WTC11 (cell line): Measurements from ENCODE around the gene ZDHHC14. TPM values are rescaled to one million over a fixed set of nuclear protein-coding genes. Genes with fewer than 3 reads are reported as not detected.

ENCODE experiments used
- ATAC-seq: fragments of 200-7000 bp; cut with Tn5 transposase; 2 replicates; pipeline ENCODE4 v1.10.0; 2021; ENCODE audit warnings: mild to moderate bottlenecking, moderate library complexity
- CTCF ChIA-PET: fragments of 300-600 bp; sonication (Branson Sonifier 250); formaldehyde crosslinking; loops from one replicate; lab custom pipeline; 2021; ENCODE audit warnings: antibody characterized with exemption; lab: Charles Lee
- POLR2A ChIA-PET: fragments of 350-600 bp; sonication (Branson Sonifier 250); formaldehyde crosslinking; loops from one replicate; lab custom pipeline; 2021; ENCODE audit warnings: antibody characterized with exemption; lab: Charles Lee
- DNase-seq: peaks from one replicate; pipeline ENCODE4 v3.0.0; 2021; ENCODE audit warnings: low spot score
- H3K27ac Mint-ChIP-seq: 2 replicates; pipeline ENCODE4 v1.8.0; 2021; ENCODE audit warnings: mixed read lengths
- H3K27me3 Mint-ChIP-seq: 2 replicates; pipeline ENCODE4 v1.8.0; 2021; ENCODE audit warnings: low read depth, mild to moderate bottlenecking, moderate library complexity, mixed read lengths
- H3K36me3 Mint-ChIP-seq: 2 replicates; pipeline ENCODE4 v1.8.0; 2021; ENCODE audit warnings: mixed read lengths
- H3K4me1 Mint-ChIP-seq: 2 replicates; pipeline ENCODE4 v1.8.0; 2022; ENCODE audit warnings: mixed read lengths
- H3K4me3 Mint-ChIP-seq: 2 replicates; pipeline ENCODE4 v1.8.0; 2021; ENCODE audit warnings: mild to moderate bottlenecking, moderate library complexity, mixed read lengths
- H3K9me3 Mint-ChIP-seq: 2 replicates; pipeline ENCODE4 v1.8.0; 2021; ENCODE audit warnings: mixed read lengths
- ATF2 ChIP-seq: sonication (generic); formaldehyde crosslinking; IDR thresholded peaks from 2 replicates; pipeline ENCODE4 v1.8.1; 2022; ENCODE audit warnings: low read depth, missing genetic modification reagents, borderline replicate concordance
- EMX1 ChIP-seq: fragments of 250-450 bp; sonication (Bioruptor Pico); IDR thresholded peaks from 2 replicates; pipeline ENCODE4 v1.8.0; 2021; ENCODE audit warnings: mild to moderate bottlenecking
- ERG ChIP-seq: fragments of 250-450 bp; sonication (Bioruptor Pico); IDR thresholded peaks from 2 replicates; pipeline ENCODE4 v1.8.0; 2021; ENCODE audit warnings: mild to moderate bottlenecking
- ETV6 ChIP-seq: sonication (generic); formaldehyde crosslinking; IDR thresholded peaks from 2 replicates; pipeline ENCODE4 v1.8.1; 2022; ENCODE audit warnings: mild to moderate bottlenecking, missing genetic modification reagents
- FOXJ3 ChIP-seq: sonication (generic); formaldehyde crosslinking; IDR thresholded peaks from 2 replicates; pipeline ENCODE4 v1.9.0; 2021; ENCODE audit warnings: missing genetic modification reagents, mild to moderate bottlenecking, borderline replicate concordance
- GABPB1 ChIP-seq: sonication (generic); formaldehyde crosslinking; IDR thresholded peaks from 2 replicates; pipeline ENCODE4 v1.8.1; 2023; ENCODE audit warnings: mild to moderate bottlenecking, missing genetic modification reagents
- KAT7 ChIP-seq: sonication (generic); formaldehyde crosslinking; IDR thresholded peaks from 2 replicates; pipeline ENCODE4 v1.8.1; 2023; ENCODE audit warnings: missing genetic modification reagents, mild to moderate bottlenecking, borderline replicate concordance
- NFYB ChIP-seq: sonication (generic); formaldehyde crosslinking; conservative IDR thresholded peaks from 2 replicates; pipeline ENCODE4 v1.8.0; 2022; ENCODE audit warnings: low read depth, missing genetic modification reagents
- NR2C2 ChIP-seq: sonication (generic); formaldehyde crosslinking; IDR thresholded peaks from 2 replicates; pipeline ENCODE4 v1.8.0; 2022; ENCODE audit warnings: mild to moderate bottlenecking, missing genetic modification reagents
- SOX15 ChIP-seq: fragments of 250-450 bp; sonication (Bioruptor Pico); IDR thresholded peaks from 2 replicates; pipeline ENCODE4 v1.9.0; 2021; ENCODE audit warnings: mild to moderate bottlenecking
- TEAD1 ChIP-seq: sonication (generic); formaldehyde crosslinking; IDR thresholded peaks from 2 replicates; pipeline ENCODE4 v1.8.0; 2022; ENCODE audit warnings: mild to moderate bottlenecking, missing genetic modification reagents
- TP53 ChIP-seq: sonication (generic); formaldehyde crosslinking; IDR thresholded peaks from 2 replicates; pipeline ENCODE4 v1.8.1; 2023; ENCODE audit warnings: mild to moderate bottlenecking, missing genetic modification reagents
- ZNF121 ChIP-seq: sonication (generic); formaldehyde crosslinking; IDR thresholded peaks from 2 replicates; pipeline ENCODE4 v1.8.0; 2023; ENCODE audit warnings: missing genetic modification reagents
- ZNF232 ChIP-seq: sonication (generic); formaldehyde crosslinking; IDR thresholded peaks from 2 replicates; pipeline ENCODE4 v1.8.0; 2022; ENCODE audit warnings: mild to moderate bottlenecking, missing genetic modification reagents
- ZNF317 ChIP-seq: sonication (generic); formaldehyde crosslinking; IDR thresholded peaks from 2 replicates; pipeline ENCODE4 v1.8.1; 2023; ENCODE audit warnings: low read depth, mild to moderate bottlenecking, moderate library complexity, missing genetic modification reagents, borderline replicate concordance
- ZNF423 ChIP-seq: fragments of 250-450 bp; sonication (Bioruptor Pico); IDR thresholded peaks from 2 replicates; pipeline ENCODE4 v2.1.2; 2022; ENCODE audit warnings: mild to moderate bottlenecking, moderate library complexity
- ZNF425 ChIP-seq: fragments of 250-450 bp; sonication (Bioruptor Pico); conservative IDR thresholded peaks from 2 replicates; pipeline ENCODE4 v1.9.0; 2021; ENCODE audit warnings: mild to moderate bottlenecking
- total RNA-seq: library from RNA; stranded (reverse); gene quantifications from 3 replicates; pipeline ENCODE4 v1.2.3, GENCODE V29; 2021
- TF ChIP-seq, protein P1 (sequence below): sonication (generic); formaldehyde crosslinking; IDR thresholded peaks from 2 replicates; pipeline ENCODE4 v1.8.1; 2023; ENCODE audit warnings: mild to moderate bottlenecking, missing genetic modification reagents, moderate library complexity
- TF ChIP-seq, protein P2 (sequence below): sonication (generic); formaldehyde crosslinking; IDR thresholded peaks from 2 replicates; pipeline ENCODE4 v1.8.0; 2022; ENCODE audit warnings: mild to moderate bottlenecking, missing genetic modification reagents
- TF ChIP-seq, protein P3 (sequence below): sonication (generic); formaldehyde crosslinking; IDR thresholded peaks from 2 replicates; pipeline ENCODE4 v1.8.0; 2023; ENCODE audit warnings: missing genetic modification reagents, mild to moderate bottlenecking, borderline replicate concordance
- TF ChIP-seq, protein P4 (sequence below): sonication (generic); formaldehyde crosslinking; IDR thresholded peaks from 2 replicates; pipeline ENCODE4 v1.8.1; 2023; ENCODE audit warnings: mild to moderate bottlenecking, missing genetic modification reagents, borderline replicate concordance

The ZDHHC14 gene
- total RNA-seq, 1 experiment from 2014 or later = 6.6 TPM

GRCh38 chr6:157424491-157425020 is 43.6 kb downstream of the ZDHHC14 start:
- no peak overlapping the region for H3K4me3 Mint-ChIP-seq
- H3K27me3 Mint-ChIP-seq = no peaks in the 10 kb centered on the region; the same call in 1 of the 2 replicates
- peak overlapping the region; percentile 34 for H3K27ac Mint-ChIP-seq
- peaks cover 4% of the 10 kb centered on the region for H3K36me3 Mint-ChIP-seq
- DNase-seq (no peak), ATAC-seq (no peak)
- peaks cover 10% of the 10 kb centered on the region for H3K9me3 Mint-ChIP-seq
- no peak for TF ChIP-seq ZNF423 (CRISPR knock-in tag)
- no peak for TF ChIP-seq ATF2 (CRISPR knock-in tag)
- TF ChIP-seq, protein P1, sequence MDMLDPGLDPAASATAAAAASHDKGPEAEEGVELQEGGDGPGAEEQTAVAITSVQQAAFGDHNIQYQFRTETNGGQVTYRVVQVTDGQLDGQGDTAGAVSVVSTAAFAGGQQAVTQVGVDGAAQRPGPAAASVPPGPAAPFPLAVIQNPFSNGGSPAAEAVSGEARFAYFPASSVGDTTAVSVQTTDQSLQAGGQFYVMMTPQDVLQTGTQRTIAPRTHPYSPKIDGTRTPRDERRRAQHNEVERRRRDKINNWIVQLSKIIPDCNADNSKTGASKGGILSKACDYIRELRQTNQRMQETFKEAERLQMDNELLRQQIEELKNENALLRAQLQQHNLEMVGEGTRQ = no peak
- TF ChIP-seq, protein P2, sequence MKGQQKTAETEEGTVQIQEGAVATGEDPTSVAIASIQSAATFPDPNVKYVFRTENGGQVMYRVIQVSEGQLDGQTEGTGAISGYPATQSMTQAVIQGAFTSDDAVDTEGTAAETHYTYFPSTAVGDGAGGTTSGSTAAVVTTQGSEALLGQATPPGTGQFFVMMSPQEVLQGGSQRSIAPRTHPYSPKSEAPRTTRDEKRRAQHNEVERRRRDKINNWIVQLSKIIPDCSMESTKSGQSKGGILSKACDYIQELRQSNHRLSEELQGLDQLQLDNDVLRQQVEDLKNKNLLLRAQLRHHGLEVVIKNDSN (CRISPR knock-in tag) = no peak
- no peak for TF ChIP-seq ZNF232
- TF ChIP-seq, protein P3, sequence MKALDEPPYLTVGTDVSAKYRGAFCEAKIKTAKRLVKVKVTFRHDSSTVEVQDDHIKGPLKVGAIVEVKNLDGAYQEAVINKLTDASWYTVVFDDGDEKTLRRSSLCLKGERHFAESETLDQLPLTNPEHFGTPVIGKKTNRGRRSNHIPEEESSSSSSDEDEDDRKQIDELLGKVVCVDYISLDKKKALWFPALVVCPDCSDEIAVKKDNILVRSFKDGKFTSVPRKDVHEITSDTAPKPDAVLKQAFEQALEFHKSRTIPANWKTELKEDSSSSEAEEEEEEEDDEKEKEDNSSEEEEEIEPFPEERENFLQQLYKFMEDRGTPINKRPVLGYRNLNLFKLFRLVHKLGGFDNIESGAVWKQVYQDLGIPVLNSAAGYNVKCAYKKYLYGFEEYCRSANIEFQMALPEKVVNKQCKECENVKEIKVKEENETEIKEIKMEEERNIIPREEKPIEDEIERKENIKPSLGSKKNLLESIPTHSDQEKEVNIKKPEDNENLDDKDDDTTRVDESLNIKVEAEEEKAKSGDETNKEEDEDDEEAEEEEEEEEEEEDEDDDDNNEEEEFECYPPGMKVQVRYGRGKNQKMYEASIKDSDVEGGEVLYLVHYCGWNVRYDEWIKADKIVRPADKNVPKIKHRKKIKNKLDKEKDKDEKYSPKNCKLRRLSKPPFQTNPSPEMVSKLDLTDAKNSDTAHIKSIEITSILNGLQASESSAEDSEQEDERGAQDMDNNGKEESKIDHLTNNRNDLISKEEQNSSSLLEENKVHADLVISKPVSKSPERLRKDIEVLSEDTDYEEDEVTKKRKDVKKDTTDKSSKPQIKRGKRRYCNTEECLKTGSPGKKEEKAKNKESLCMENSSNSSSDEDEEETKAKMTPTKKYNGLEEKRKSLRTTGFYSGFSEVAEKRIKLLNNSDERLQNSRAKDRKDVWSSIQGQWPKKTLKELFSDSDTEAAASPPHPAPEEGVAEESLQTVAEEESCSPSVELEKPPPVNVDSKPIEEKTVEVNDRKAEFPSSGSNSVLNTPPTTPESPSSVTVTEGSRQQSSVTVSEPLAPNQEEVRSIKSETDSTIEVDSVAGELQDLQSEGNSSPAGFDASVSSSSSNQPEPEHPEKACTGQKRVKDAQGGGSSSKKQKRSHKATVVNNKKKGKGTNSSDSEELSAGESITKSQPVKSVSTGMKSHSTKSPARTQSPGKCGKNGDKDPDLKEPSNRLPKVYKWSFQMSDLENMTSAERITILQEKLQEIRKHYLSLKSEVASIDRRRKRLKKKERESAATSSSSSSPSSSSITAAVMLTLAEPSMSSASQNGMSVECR (CRISPR knock-in tag) = no peak
- TF ChIP-seq, protein P4, sequence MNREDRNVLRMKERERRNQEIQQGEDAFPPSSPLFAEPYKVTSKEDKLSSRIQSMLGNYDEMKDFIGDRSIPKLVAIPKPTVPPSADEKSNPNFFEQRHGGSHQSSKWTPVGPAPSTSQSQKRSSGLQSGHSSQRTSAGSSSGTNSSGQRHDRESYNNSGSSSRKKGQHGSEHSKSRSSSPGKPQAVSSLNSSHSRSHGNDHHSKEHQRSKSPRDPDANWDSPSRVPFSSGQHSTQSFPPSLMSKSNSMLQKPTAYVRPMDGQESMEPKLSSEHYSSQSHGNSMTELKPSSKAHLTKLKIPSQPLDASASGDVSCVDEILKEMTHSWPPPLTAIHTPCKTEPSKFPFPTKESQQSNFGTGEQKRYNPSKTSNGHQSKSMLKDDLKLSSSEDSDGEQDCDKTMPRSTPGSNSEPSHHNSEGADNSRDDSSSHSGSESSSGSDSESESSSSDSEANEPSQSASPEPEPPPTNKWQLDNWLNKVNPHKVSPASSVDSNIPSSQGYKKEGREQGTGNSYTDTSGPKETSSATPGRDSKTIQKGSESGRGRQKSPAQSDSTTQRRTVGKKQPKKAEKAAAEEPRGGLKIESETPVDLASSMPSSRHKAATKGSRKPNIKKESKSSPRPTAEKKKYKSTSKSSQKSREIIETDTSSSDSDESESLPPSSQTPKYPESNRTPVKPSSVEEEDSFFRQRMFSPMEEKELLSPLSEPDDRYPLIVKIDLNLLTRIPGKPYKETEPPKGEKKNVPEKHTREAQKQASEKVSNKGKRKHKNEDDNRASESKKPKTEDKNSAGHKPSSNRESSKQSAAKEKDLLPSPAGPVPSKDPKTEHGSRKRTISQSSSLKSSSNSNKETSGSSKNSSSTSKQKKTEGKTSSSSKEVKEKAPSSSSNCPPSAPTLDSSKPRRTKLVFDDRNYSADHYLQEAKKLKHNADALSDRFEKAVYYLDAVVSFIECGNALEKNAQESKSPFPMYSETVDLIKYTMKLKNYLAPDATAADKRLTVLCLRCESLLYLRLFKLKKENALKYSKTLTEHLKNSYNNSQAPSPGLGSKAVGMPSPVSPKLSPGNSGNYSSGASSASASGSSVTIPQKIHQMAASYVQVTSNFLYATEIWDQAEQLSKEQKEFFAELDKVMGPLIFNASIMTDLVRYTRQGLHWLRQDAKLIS (CRISPR knock-in tag) = no peak
- no peak for TF ChIP-seq GABPB1
- TF ChIP-seq FOXJ3 (CRISPR knock-in tag) = no peak
- no peak for TF ChIP-seq TP53 (CRISPR knock-in tag)
- CTCF ChIA-PET = interaction anchor here (1.6 kb wide), 1 partner anchor 12 kb away, joined by 4 read pairs; no protein-coding TSS in a partner anchor
- POLR2A ChIA-PET = no interaction called here
- peaks cover 56% of the 10 kb centered on the region for H3K4me1 Mint-ChIP-seq

DNA sequence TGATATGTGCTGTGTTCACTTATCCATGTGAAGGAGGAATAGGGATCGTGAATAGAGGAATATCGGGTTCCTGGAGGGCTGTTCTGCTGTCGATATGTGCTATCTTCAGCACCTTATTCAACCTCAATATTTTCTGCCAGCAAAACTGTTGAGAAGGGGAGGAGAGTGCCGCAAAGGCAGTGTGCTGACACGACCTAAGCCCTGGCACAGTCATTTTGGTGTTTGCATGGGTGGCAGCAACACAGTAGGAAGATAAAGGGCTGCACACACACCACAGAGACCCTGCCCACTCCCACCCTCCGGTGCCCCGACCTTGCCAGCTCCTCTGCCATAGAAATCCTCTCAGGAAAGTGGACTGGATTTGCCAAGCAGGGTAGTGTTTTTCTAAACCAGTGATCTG is 47.0 kb downstream of the ZDHHC14 start:
- H3K27ac Mint-ChIP-seq = peak overlapping the region; percentile 71
- POLR2A ChIA-PET = no interaction called here
- H3K4me1 Mint-ChIP-seq = peaks cover 76% of the 10 kb centered on the region
- H3K27me3 Mint-ChIP-seq = no peaks in the 10 kb centered on the region; the same call in 1 of the 2 replicates
- H3K36me3 Mint-ChIP-seq = no peaks in the 10 kb centered on the region
- DNase-seq = no peak
- H3K9me3 Mint-ChIP-seq = no peaks in the 10 kb centered on the region
- ATAC-seq = no peak
- CTCF ChIA-PET = no interaction called here
- no peak overlapping the region for H3K4me3 Mint-ChIP-seq
- TF ChIP-seq TEAD1 (CRISPR knock-in tag) (no peak), ZNF317 (CRISPR knock-in tag) (no peak), ETV6 (no peak), NR2C2 (no peak), NFYB (CRISPR knock-in tag) (no peak), ERG (no peak), EMX1 (CRISPR knock-in tag) (no peak), ZNF121 (CRISPR knock-in tag) (no peak), KAT7 (no peak), ZNF425 (CRISPR knock-in tag) (no peak), SOX15 (no peak)
